Fibroblast of villous mesenchyme (primary cell): ENCODE results near the gene GOLGA7B. TPM values are rescaled to one million over a fixed set of nuclear protein-coding genes. Genes with fewer than 3 reads are reported as not detected.
"Not testable (repeated sequence)": the region's sequence is repeated elsewhere in the genome, so short reads cannot be mapped to it uniquely, and the experiment has no call there.

ENCODE experiments used
- DNase-seq: peaks from one replicate; pipeline ENCODE4 v3.0.0-alpha.2; 2010; ENCODE audit warnings: low read depth
- H3K4me3 ChIP-seq: 2 replicates; pipeline ENCODE4 v1.5.1; 2011; ENCODE audit warnings: low read depth, mild to moderate bottlenecking, low read length
- CTCF ChIP-seq: IDR thresholded peaks from 2 replicates; pipeline ENCODE4 v1.5.1; 2012; ENCODE audit warnings: low read depth, mild to moderate bottlenecking, low read length; ENCODE audit not compliant: insufficient read depth
- total RNA-seq: library from RNA; depleted of rRNA; stranded (reverse); fragments of >200 nt; gene quantifications from 2 replicates; pipeline ENCODE4 v1.2.3, GENCODE V29; 2012

GOLGA7B gene
- total RNA-seq, 1 donor, result under 0.01 TPM

GRCh38 chr10:97828721-97829120 is 20.9 kb upstream of the GOLGA7B start:
- no peak for TF ChIP-seq CTCF
- DNase-seq, result no peak
- H3K4me3 ChIP-seq, result no peak overlapping the region

- DNase-seq, result no peak
- no peak for TF ChIP-seq CTCF
- no peak overlapping the region for H3K4me3 ChIP-seq
Observed at GRCh38 chr10:97830064-97830463, 19.6 kb upstream of the GOLGA7B start.

GRCh38 chr10:97831259-97831658 is 18.4 kb upstream of the GOLGA7B start:
- no peak for DNase-seq
- no peak overlapping the region for H3K4me3 ChIP-seq
- no peak for TF ChIP-seq CTCF

- no peak overlapping the region for H3K4me3 ChIP-seq
- no peak for TF ChIP-seq CTCF
- DNase-seq, result no peak
Observed at GRCh38 chr10:97836446-97836845, 13.2 kb upstream of the GOLGA7B start.

GRCh38 chr10:97838091-97838490 is 11.6 kb upstream of the GOLGA7B start:
- DNase-seq, result no peak
- TF ChIP-seq CTCF, result no peak
- H3K4me3 ChIP-seq, result no peak overlapping the region

- H3K4me3 ChIP-seq, result not testable (repeated sequence)
Observed at GRCh38 chr10:97841166-97841565, 8.5 kb upstream of the GOLGA7B start.

GRCh38 chr10:97842114-97842513 is 7.5 kb upstream of the GOLGA7B start:
- not testable (repeated sequence) for DNase-seq, H3K4me3 ChIP-seq

More at GRCh38 chr10:97841166-97841565, 8.5 kb upstream of the GOLGA7B start:
- DNase-seq, result not testable (repeated sequence)

GRCh38 chr10:97842656-97843280 is 6.9 kb upstream of the GOLGA7B start:
- no peak for TF ChIP-seq CTCF
- DNase-seq, result no peak
- H3K4me3 ChIP-seq, result no peak overlapping the region
